Measurements from ENCODE around the gene CRYL1.

- no peak for TF ChIP-seq CTCF (IDR thresholded peaks at IDR 0.05)
- no peak for TF ChIP-seq POLR2A (IDR thresholded peaks at IDR 0.05)
Observed at GRCh38 chr13:20405691-20406090, 120.0 kb downstream of the CRYL1 start.

Measured in adrenal gland (tissue), 5 donors.